Cerebellar nuclear complex (tissue), 1 donor: ENCODE measurements around the gene DGKE.

Source experiments
- DNase-seq, 2 experiments: peaks; one replicate each; lab custom pipeline; 2025; lab: John Stamatoyannopoulos, UW

DGKE gene

DNA sequence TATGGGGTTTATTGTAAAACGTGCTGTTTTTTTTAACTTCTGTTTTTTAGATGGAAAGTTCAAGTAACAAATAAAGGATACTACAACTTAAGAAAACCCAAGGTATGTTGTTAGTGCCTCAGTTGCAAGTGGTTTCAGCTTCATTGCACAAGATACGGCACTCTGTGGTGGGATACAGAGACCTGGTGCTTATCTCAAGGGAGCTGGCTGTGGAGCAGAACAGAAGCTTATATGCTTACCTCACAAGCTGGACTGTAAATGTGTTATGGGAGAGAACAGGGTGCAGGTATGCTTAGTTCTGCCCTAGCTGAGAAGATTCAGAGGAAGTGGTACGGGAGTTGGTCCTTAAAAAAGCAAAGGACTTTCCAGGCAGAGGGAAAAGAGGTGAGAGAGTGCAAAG, 15.2 kb downstream of the DGKE start:
- DNase-seq: no peak

DNA sequence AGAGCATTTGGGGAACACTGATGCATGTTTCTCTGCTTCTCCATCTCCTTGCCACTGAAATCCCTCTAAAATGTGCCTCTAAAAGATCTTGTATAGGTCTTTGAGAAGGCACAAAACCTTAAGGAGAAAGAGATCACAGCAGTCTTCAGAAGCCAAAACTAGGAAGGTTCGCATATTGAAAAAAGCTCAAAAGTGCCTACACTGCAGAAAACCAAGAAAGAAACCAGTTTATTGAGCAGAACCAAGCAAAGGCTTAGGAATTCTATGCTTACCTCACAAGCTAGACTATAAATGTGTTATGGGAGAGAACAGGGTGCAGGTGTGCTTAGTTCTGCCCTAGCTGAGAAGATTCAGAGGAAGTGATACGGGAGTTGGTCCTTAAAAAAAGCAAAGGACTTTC, 16.6 kb downstream of the DGKE start:
- DNase-seq: no peak

DNA sequence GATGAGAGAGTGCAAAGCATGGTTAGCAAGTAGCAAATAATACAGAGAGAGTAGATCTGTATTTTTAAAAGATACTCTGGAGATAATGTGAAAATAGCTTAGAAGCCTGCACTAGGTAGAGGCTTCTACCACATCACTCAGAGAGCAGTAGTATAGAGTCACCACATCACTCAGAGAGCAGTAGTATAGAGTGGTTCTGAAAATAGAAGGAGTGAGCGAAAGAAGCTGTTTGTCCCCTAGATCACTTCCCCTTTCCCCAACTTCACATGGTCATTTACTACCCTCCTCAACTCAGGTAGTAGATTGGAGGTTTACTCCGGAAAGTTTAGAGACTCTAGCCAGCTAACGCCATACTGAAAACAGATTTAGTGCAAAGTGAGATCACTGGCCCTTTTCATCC, 17.1 kb downstream of the DGKE start:
- DNase-seq: no peak

DNA sequence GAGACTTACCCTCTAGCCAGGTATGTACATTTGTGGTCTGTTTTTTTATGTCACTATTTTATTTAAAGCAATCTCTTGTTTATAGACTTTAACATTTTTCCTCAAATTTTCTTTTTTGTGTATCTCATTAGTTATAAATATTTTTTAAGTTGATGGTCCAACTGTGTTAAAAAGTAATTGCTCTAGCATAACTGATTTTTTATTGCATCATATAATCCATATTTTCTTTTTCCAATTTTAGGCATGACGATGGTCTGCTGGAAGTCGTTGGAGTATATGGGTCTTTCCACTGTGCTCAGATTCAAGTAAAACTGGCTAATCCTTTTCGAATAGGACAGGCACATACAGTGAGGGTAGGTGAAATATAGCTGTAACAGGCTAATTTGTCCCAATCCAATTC, 27.9 kb downstream of the DGKE start:
- no peak for DNase-seq

- DNase-seq: no peak
These were observed 30.0 kb downstream of the DGKE start for GRCh38 chr17:56863974-56864373.

DNA sequence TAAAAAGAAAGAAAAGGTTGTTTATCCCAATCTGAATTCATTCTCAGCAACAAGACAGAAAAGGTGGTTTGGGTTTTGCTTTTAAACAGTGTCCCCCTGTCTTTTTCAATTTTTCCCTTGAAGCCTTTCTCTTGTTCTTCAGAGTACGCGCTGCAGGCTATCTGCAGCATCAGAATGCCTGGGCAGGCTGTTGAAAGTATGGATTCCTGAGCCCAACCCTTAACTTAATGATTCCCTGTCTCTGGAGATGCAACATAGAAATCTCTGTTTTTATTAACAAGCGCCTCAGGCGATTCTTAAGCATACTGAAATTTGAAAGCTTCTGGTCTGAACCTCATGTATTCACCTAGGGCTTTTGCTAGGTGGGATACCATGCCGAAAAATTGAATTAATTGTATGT, 32.1 kb downstream of the DGKE start:
- DNase-seq: no peak

DNA sequence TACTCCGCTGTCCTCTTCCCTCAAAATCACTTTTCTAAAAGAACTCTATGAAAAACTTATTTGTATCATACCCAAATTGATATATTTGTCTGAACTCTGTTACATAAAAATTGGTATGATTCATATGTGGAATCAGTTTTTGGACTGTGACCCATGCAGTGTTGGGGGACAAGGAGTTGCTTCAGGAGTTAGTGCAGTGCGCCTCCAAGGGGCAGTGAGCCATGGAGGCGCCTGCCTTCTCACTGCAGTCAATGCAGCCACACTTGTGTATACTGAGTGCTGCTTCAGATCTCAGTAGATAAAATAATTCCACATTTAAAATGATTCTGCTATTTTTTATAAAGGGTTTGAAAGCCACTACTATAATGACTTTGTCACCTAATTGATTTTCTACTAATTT, 32.5 kb downstream of the DGKE start:
- no peak for DNase-seq

DNA sequence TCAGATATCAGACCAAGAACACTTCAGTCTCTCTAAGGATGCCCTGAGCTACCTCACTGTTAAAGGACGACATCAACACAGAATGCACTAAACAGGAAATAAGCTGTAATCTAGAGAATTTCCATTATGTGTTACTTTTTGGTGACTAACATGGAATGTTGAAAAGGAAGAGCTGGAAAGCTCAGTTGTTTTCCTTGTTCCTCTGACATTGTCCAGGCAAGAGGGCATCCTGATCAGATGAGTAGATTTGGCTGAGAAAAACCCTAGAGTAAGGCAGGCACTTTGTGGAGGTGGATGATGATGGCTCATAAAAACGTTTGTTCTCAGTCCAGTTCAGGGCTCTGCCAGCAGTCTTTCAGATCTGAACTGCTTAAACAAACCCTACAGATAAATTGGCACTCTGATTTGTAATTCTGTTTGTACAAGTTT, 34.0 kb downstream of the DGKE start:
- DNase-seq: no peak

DNA sequence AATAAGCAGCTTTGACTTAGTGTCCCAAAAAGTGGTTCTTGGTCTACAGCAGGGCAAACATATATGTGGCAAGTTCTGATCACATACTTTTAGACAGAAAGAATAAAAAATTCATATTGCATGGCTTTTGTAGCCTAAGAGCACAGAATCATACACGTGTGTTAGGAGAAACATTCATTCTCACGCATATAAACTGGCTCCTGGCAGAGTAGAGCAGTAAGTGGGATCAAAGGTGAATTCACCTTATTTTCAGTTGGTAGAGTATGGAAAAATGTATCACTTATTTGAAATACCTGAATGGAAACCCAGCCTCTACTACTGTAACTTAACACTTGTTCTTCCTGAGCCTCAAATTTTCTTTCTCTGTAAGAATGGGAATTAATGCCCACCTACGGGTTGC, 34.8 kb downstream of the DGKE start:
- no peak for DNase-seq

DNA sequence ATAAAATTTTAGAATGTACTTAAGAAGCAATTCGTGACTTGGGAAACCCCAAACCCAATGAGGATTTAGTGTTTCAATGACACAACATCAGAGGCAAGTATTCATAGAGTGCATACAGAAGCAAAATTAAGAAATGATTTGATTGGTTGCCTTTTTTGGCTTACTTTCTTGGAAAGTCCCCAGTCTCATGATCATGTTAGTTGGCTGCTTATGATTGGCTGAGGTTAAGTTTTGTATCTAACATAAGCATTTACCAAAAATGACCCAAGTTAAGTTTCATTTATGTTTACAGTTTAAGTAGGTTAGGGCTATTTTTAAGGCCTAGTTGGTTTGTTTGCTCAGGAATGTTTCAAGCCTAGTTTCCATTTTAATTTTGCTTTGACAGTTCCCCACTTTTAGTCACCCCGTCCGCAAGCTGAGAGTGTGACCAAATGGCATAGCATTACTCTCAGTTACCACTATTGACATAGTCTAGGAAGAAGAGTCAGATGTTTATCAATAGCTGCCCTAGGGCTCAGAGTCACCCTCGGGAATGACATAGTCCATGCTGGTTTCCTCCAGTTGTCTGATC, 36.2 kb downstream of the DGKE start:
- no peak for DNase-seq

GRCh38 chr17:56876766-56877179, 42.8 kb downstream of the DGKE start:
- no peak for DNase-seq

DNA sequence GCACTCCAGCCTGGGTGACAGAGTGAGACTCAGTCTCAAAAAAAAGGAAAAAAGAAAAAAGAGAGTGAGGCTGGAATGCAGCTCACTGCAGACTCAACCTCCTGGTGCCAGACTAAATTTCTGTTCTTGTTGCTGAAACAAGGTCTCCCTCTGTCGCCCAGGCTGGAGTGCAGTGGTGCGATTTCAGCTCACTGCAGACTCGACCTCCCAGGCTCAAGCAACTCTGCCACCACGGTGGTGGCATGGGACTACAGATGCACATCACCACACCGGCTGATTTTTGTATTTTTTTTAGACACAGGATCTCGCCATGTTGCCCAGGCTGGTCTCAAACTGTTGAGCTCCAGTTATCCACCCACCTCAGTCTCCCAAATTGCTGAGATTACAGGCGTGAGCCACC, 45.3 kb downstream of the DGKE start:
- DNase-seq: no peak

GRCh38 chr17:56880133-56880532, 46.2 kb downstream of the DGKE start:
- no peak for DNase-seq

- no peak for DNase-seq
These were observed 46.6 kb downstream of the DGKE start for GRCh38 chr17:56880571-56880970.

GRCh38 chr17:56881685-56882295, 47.8 kb downstream of the DGKE start:
- DNase-seq: no peak

DNA sequence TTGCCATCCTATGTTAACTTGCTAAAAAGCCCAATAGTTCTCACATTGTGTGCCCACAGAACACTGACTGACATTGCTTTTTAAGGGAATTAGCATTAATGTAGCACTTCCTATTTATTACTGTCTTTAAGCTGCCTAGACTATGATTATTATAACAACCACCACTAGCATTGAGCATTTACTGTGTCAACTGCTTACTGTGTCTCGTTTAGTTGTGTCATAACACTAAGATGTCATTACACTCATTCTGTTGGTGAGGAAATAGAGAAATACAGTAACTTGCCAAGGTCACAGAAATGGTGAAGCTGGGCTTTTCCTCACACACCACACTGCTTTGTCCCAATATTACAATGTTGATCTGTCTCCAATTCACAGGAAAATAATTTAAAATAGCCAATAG, 49.7 kb downstream of the DGKE start:
- DNase-seq: no peak

GRCh38 chr17:56884483-56885311, 50.7 kb downstream of the DGKE start:
- DNase-seq: no peak

DNA sequence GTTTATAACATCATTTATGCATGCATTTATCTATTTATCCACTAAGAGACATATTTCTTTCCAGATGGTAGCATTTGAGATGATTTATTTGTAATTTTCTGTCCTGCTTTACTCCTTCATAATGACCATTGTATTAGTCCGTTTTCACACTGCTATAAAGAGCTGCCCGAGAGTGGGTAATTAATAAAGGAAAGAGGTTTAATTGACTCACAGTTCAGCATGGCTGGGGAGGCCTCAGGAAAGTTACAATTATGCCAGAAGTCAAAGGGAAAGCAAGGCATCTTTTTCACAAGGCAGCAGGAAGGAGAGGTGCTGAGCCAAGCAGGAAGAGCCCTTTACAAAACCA, 51.3 kb downstream of the DGKE start:
- DNase-seq: no peak

DNA sequence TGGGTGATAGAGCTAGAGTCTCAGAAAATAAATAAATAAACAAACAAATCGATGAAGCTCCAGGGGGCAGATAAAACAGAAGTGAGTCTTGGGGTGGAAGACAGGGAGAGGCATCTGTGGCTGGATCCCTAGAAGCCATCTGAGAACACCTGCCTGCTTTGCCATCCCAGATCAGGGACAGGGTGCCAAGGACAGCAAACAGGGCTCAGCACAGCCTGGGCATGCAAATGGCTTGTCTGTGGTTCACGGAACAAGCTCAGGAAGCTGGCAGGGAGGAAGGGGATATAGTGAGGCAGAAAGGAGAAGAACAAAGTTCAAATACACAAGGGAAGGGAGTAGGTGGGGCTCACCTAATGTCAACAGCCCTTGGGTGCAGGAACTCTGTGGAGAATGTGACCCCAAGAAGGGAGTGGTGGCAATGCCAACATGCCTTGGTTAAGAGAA, 52.4 kb downstream of the DGKE start:
- DNase-seq: no peak

- no peak for DNase-seq
These were observed 53.2 kb downstream of the DGKE start for GRCh38 chr17:56887105-56887504.

- no peak for DNase-seq
These were observed 53.9 kb downstream of the DGKE start for GRCh38 chr17:56887552-56888467.

GRCh38 chr17:56890390-56890789, 56.4 kb downstream of the DGKE start:
- DNase-seq: no peak
